ENCODE measurements around the gene DOCK3.
"Not testable (repeated sequence)": the region's sequence is repeated elsewhere in the genome, so short reads cannot be mapped to it uniquely, and the experiment has no call there.

DOCK3 gene

DNA sequence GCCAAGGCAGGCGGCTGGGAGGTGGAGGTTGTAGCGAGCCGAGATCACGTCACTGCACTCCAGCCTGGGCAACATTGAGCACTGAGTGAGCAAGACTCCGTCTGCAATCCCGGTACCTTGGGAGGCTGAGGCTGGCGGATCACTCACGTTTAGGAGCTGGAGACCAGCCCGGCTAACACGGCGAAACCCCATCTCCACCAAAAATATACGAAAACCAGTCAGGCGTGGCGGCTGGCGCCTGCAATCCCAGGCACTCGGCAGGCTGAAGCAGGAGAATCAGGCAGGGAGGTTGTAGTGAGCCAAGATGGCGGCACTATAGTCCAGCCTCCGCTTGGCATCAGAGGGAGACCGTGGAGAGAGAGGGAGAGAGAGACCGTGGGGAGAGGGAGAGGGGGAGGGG lies 129.6 kb downstream of the DOCK3 start:
- DNase-seq (ENCODE audit: low spot score): not testable (repeated sequence)

DNA sequence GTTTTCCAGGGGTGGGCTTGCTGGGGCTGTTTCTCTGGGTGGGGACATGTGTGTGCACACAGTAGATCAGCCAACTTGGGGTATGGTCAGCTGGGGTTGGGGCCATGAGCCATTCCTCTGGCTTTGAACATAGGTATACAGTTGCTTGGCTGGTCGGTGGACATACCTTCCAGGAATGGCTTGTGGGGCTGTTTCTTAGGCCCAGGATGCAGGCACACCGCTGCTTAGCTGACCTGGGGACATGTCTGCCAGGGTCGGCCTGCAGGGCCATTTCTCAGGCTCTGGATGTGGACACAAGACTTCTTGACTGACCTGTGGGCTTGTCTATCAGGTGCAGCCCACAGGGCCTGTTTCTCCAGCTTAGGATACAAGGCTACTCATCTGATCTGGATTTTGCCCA lies 130.6 kb downstream of the DOCK3 start:
- no peak for DNase-seq (ENCODE audit: low spot score)

DNA sequence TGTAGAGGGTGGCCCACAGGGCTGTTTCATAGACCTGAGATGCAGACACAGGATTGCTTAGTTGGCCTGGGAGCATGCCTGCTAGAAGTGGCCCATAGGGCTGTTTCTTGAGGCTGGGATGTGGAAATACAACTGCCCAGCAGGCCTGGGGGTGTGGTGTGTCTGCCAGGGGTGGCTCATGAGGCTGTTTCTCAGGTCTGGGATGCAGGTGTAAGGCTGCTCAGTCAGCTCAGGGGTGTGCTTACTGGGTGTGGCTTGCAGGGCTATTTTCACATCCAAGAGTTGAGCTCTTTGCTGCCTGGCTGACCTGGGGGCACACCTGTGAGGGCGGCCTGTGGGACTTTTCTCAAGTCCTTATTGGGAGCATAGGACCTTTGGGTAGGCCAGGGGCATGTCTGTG lies 131.3 kb downstream of the DOCK3 start:
- DNase-seq (ENCODE audit: low spot score): no peak

DNA sequence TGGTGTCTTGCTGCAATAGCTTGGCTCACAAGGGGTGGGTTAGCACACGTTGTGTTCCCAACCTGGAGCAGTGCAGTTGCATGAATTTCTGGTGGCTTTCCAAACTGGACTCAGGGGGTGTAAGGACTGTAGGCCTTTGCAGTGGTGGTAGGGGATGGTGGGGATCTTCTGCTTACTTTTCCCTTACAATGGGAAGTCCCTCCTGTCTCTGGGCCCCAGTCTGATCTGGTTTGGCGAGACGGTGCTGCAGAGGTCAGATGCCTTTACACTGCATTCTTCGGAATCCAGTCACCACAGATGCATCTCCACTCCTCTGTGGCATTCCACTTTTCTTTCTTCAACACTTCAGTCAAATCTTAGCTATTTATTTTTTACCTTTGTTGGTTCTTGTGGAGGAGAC lies 132.1 kb downstream of the DOCK3 start:
- DNase-seq (ENCODE audit: low spot score): no peak

DNA sequence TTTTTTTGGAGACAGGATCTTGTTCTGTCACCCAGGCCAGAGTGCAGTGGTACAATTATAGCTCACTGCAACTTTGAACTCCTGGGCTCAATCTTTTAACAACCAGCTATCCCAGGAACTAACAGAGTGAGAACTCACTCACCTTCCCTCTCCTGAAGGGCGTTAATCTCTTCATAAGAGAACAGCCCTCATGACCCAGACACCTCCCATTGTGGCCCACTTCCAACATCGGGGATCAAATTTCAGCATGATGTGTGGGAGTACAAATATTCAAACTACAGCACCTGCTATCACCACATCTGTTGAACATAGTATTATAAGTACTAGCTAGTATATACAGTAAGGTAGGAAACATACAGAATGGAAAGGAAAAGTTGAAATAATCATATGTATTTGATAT lies 132.5 kb downstream of the DOCK3 start:
- no peak for DNase-seq (ENCODE audit: low spot score)

DNA sequence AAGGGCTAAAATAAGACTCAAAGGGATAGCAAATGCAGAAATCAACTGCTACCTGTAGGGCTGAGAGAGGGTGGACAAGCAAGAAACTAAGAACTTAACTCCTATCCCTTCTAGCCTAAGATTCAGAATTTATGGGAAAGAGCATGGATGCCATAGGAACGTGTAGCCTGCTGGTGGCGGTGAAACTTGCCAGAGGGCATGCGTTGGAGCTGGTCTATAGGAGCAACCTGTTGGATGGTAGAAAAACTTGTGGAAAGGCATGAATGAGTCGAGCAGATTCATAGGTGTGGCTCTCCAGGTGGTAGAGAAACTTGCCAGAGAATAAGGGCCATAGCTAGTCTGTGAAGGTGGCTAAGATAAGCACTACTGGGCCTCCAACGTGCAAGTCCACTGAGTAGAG lies 137.2 kb downstream of the DOCK3 start:
- DNase-seq (ENCODE audit: low spot score): no peak

DNA sequence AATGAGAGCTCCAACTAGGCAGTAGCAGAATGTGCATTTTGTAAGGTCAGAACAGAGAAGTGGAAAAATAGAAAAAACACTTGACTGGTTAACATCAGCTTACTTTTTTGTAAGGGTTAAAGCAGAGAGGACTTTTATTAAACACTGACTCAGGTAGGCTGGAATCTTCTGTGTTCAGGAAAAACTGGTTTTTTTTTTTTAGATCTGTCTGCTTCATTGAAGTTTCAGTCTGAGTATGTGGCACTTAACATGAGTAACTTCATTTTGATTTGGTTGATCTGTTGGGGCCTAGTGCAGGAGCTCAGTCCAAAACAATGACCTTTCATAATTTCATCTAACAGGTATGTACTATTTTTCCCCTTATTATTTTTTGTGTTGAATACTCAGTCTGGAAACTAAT lies 141.1 kb downstream of the DOCK3 start:
- no peak for DNase-seq (ENCODE audit: low spot score)

DNA sequence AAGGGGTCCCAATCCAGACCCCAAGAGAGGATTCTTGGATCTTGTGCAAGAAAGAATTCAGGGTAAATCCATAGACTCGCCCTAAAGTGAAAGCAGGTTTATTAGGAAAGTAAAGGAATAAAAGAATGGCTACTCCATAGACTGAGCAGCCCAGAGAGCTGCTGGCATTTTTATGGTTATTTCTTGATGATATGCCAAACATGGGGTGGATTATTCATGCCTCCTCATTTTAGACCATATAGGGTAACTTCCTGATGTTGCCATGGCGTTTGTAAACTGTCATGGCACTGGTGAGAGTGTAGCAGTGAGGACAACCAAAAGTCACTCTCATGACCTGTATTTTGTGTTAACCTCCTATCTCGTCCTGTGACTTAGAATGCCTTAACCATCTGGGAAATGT lies 142.2 kb downstream of the DOCK3 start:
- no peak for DNase-seq (ENCODE audit: low spot score)

DNA sequence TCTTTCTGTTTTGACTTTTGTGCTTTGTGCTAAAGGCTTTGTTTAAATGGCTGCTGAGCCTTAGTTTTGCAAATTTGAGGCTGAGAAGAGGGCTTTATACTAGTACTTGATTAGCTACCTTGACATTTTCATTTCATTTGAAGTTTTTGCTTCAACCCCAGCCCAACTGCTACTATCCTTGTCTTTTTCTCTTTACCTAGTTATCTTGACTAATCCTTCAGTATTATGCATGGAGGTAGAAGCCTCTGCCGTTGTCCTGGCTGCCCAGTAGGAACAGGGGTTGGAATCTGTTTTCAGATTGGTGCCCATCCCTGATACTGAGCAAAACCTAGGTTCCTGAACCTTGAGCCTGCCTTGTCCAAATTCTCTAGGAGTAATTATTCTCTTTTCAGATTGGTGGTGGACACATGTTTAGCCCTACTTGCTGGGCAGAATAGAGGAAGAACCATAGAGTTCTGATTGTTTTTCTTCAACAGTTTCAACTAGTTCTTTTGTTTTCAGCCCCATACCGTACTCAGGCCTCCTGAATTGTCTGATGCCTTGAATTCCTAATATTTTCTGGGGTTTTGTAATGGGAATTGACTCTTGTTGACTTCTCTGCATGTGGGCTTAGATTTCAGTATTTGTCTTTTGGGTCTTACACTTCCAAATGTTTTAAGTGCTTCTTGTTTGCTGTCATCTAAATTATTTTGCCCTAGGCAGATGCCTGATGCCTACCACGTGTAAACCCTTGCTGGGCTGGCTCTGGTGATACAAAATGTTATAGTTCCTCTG lies 143.2 kb downstream of the DOCK3 start:
- DNase-seq (ENCODE audit: low spot score): no peak

DNA sequence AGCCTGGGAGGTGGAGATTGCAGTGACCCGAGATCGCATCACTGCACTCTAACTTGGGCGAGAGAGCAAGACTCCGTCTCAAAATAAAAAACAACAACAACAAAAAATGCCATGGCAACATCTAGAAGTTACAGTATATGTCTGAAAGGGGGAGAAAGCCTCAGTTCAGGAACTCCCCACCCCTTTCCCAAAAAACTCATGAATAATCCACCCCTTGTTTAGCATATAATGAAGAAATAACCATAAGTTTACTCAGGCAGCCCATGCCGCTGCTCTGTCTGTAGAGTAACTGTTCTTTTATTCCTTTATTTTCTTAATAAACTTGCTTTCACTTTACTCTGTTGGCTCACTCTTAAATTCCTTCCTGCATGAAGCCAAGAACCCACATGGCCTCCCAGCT lies 145.2 kb downstream of the DOCK3 start:
- no peak for DNase-seq (ENCODE audit: low spot score)

DNA sequence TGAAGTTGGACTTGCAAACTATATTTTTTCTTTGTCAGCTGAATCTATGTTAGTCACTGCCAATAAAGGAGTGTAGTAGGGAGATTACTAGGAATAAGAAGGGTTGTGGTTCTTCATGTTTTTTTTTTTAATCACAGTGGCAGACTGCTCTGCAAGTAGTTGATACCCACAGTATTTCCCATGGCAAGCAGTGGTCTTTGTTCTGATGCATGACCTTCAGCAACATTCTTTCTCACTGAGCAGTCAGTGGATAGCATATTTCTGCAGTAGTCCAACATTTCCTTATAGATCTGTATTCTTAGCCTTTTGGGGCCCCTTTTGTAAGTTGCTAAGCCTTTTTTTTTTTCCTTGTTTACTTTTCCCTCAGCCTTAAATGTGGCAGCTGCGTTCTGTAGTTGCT lies 151.1 kb downstream of the DOCK3 start:
- no peak for DNase-seq (ENCODE audit: low spot score)

DNA sequence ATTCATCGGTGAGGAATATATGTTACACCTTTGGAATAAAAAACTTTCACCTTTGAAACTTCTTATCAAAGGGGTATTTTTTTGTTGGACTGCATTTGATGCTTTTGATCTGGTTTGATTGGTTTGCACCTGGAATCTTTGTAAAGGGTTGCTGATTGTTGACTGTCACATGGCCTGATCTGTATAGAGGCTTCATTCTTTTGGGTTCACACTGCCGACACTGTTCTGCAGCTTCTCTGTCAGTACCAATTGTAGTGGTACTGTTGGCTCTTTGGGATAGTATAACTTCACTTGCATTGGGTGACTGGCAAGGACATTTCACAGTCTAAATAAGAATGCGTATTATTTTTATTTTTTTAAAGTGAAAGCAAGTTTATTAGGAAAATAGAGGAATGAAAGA lies 155.7 kb downstream of the DOCK3 start:
- no peak for DNase-seq (ENCODE audit: low spot score)

DNA sequence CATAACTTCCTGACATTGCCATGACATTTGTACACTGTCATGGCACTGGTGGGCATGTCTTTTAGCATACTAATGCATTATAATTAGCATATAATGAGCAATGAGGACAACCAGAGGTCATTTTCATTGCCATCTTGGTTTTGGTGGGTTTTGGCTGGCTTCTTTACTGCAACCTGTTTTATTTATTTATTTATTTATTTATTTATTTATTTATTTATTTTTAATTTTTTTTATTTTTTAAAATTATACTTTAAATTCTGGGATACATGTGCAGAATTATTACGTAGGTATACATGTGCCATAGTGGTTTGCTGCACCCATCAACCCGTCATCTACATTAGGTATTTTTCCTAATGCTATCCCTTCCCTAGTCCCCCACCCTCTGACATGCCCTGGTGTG lies 156.3 kb downstream of the DOCK3 start:
- DNase-seq (ENCODE audit: low spot score): not testable (repeated sequence)

DNA sequence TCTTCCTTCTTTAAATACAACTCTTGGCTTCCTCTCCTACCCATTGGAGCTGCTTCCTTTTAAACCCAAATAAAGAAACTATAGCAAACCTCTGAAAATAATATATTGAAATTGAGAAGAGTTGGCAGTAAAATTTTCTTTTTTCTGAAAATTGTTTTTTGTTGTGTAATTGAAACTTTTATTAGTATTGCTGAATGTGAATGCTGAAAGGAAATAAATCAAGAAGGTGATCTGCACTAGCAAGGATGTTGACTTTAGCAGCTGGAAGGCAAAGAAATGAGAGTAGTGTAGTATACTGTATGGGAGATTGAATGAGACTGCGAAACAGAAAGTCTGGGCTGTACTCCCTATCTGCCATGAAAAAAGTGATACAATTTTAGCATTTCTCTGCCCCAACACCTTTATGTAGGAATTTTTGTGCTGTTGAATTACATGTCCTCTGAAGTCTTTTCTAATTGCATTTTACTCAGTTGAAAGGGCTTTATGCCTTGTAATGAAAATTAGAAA lies 166.3 kb downstream of the DOCK3 start:
- no peak for DNase-seq (ENCODE audit: low spot score)

DNA sequence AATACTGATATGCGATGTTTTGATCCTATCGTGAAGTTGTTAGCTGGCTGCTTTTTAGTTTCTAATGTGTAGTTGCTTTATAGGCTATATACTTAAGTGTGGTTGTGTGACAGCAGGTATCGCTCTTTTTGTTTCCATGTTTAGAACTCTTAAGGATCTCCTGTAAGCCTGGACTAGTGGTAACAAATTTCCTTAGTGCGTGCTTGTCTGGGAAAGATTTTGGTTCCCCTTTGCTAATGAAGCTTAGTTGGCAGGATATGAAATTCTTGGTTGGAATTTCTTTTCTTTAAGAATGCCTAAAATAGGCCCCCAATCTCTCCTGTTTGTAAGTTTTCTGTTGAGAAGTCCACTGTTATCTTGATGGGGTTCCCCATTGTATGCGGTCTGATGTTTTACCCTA lies 173.6 kb downstream of the DOCK3 start:
- DNase-seq (ENCODE audit: low spot score): no peak

DNA sequence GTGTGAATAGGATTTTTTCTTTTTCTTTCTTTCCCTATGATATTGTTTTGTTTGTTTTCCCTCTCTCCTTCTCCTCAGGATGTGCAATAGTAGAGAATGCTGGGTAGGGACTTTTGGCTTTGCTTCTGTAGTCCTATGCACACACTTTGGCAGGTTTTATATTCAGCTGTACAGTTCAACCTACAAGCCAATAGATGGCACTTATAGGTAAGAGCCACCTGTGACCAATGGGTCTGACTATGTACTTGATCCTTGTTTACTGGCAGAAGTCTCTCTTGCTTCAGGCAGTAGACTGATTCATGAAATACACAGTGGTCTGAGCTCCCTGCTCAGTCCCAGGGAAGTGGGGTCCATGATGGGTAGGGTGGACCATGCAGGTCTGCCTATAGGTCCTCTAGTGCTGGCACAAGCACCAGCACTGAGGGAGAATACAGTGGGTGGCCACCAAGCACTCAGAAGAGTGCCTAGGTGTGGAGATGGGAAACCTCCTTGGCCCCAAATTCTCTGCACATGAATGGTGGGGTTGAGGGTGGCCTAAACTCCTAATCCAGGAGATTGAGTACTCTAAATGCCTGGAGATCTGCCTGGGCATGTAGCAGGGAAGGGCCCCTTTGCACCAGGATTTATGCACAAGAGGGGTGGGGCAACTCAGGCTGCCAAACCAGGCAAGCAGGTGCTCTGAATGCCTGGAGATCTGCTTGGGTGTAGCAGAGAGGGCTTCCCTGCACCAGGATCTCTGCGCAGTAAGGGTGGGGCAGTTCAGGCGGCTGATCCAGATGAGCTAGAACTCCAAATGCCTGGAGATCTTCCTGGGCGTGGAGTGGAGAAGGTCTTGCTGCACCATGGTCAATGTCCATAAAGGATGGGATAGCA lies 176.1 kb downstream of the DOCK3 start:
- DNase-seq (ENCODE audit: low spot score): no peak

DNA sequence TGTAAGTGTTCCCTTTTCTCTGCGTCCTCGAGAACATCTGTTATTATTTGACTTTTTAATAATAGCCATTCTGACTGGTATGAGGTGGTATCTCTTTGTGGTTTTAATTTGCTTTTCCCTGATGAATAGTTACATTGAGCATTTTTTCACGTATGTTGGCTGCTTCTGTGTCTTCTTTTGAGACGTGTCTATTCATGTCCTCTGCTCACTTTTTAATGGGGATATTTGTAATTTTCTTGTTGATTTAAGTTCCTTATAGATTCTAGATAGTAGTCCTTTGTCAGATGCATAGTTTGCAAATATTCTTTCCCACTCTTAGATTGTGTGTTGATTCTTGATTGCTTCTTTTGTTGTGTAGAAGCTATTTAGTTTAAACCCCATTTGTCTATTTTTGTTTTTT lies 179.2 kb downstream of the DOCK3 start:
- DNase-seq (ENCODE audit: low spot score): no peak

DNA sequence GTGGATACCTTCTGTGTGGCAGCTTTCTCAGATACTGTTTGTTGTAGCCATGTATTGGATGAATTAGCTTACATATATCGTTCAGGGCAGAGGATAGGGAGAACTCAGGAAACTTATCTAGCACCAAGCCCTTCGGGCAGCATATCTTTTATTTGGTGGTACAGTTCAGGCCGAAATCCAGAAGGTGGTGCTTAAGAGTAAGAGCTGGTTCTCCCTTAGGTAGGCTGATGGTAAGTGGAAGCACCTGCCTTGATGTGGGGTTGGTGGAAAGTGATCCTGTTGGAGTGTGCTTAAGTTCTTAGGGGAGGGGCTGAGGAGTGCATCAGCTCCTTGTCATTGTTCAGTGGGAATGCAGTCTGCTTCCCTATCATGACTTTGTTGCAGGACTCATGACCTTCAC lies 187.5 kb downstream of the DOCK3 start:
- DNase-seq (ENCODE audit: low spot score): no peak

DNA sequence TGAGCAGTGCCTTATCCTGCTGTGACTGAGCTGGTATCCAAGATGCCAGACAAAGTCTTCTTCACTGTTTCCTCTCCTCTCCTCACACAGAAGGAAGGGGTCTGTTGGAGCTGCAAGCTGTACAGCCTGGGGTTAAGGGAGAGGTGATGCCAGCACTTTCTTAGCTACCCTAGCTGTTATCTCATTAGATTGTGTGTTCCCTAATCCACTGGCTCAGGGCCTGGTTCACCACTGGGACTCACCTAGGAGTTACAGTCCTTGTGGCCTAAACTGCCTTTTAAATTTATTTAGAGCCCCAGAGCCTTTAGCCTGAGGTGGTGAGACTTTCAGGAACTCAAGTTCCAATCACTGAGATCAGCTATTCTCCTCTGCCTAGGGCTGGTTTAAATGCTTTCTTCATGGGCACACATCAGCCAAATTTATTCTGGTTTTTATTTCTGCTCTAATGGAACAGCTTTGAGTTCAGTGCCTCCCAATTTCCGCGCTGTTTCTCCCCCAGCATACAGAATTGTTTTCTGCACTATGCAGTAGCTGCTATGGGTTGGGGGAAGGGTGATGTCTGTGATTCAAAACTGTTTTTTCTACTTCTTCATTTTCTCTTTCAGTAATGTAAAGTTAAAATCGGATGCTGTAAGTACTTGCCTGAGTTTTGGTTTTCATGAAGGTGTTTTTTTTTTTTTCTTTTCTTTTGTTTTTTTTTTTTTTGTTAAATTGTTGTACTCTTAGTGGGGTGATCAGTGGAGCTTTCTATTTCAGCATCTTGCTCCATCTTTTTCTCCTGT lies 198.8 kb downstream of the DOCK3 start:
- no peak for DNase-seq (ENCODE audit: low spot score)

DNA sequence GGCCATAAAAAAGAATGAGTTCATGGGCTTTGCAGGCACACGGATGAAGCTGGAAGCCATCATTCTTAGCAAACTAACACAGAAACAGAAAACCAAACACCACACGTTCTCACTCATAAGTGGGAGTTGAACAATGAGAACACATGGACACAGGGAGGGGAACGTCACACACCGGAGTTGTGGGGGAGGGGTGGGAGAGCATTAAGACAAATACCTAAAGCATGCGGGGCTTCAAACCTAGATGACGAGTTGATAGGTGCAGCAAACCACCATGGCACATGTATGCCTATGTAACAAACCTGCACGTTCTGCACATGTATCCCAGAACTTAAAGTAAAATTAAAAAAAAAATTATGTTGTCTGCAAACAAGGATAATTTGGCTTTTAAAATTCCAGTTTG lies 200.1 kb downstream of the DOCK3 start:
- DNase-seq (ENCODE audit: low spot score): not testable (repeated sequence)

DNA sequence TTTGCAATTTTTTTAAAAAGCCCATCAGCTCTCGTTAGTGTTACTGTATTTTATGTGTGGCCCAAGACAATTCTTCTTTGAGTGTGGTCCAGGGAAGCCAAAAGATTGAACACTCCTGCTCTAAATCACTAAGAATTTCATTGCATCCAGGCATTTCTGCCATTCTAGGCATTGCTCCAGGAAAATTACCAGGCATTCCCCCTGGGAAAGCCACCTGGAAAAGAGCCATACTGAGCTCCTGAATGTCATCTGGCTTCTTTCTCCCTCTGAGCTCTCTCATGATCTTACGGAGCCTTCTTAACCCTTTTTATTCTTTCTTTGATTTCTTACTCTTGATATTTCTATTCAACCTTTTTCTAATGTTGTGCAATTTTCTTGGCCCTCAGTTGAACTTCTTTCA lies 202.2 kb downstream of the DOCK3 start:
- DNase-seq (ENCODE audit: low spot score): no peak

DNA sequence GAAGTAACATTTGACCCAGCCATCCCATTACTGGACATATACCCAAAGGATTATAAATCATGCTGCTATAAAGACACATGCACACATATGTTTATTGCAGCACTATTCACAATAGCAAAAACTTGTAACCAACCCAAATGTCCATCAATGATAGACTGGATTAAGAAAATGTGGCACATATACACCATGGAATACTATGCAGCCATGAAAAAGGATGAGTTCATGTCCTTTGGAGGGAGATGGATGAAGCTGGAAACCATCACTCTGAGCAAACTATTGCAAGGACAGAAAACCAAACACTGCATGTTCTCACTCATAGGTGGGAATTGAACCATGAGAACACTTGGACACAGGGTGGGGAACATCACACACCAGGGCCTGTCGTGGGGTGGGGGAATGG lies 208.0 kb downstream of the DOCK3 start:
- DNase-seq (ENCODE audit: low spot score): not testable (repeated sequence)

DNA sequence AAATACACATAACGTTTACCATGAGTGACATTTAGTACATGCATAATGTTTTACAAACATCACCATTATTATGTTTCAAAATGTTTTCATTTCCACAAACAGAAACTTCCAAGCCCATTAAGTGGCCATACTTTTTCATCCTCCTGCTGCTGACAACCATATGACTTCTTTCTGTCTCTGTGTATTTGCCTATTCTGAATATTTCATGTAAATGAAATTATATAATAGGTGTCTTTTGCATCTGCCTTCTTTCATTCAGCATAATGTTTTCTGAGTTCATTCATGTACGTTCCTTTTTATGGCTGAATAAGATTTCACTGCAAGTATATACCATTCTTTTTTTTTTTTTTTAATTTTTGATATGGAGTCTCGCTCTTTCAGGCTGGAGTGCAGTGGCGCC lies 209.0 kb downstream of the DOCK3 start:
- no peak for DNase-seq (ENCODE audit: low spot score)
